GM12878 (cell line): Measurements from ENCODE around the gene ZNF160.

Experiments
- ATF7 ChIP-seq: fragments of 450-650 bp; IDR thresholded peaks from 2 replicates; pipeline ENCODE4 v1.6.1; 2016; ENCODE audit warnings: low read depth, mild to moderate bottlenecking
- PAX5 ChIP-seq: IDR thresholded peaks from 2 replicates; pipeline ENCODE4 v1.6.1; 2011; ENCODE audit warnings: low read depth, low read length, borderline replicate concordance
- POLR2A ChIP-seq: IDR thresholded peaks from 2 replicates; pipeline ENCODE4 v1.6.1; 2011; ENCODE audit warnings: low read depth, mild to moderate bottlenecking, low read length
- RCOR1 ChIP-seq: conservative IDR thresholded peaks from 2 replicates; pipeline ENCODE4 v1.6.1; 2012; ENCODE audit warnings: low read depth, low read length, improper control_type of control experiment
- ZBED1 ChIP-seq: IDR thresholded peaks from 2 replicates; pipeline ENCODE4 v1.6.1; 2016; ENCODE audit warnings: borderline replicate concordance
- TF ChIP-seq, protein P1 (sequence below): IDR thresholded peaks from 2 replicates; pipeline ENCODE4 v1.6.1; 2012; ENCODE audit warnings: mild to moderate bottlenecking, low read depth, low read length

DNA sequence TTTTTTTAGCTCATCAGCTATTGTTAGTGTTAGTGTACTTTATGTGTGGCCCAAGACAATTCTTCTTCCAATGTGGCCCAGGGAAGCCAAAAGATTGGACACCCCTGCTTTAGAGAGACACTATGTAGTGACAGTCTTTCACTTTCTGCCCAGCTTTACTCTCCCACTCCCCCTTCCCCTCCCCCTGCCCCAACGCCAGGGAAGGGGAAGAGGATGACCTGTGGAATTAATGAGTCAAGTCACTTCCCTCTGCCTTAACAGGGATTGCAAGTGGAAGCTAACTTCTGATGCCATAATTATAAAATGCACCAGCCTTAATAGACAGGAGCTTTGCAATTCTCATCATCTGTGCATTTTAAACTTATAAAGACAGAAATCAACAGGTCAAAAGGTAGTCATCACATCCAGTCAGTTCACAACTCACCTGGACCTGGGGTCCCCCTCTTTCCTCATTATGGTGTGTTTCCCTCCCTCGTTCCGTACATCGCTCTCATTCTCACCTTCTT is 27.9 kb upstream of the ZNF160 start:
- TF ChIP-seq PAX5 = no peak
- no peak for TF ChIP-seq POLR2A
- TF ChIP-seq ATF7 = no peak
- no peak for TF ChIP-seq ZBED1
- no peak for TF ChIP-seq RCOR1
- TF ChIP-seq, protein P1, sequence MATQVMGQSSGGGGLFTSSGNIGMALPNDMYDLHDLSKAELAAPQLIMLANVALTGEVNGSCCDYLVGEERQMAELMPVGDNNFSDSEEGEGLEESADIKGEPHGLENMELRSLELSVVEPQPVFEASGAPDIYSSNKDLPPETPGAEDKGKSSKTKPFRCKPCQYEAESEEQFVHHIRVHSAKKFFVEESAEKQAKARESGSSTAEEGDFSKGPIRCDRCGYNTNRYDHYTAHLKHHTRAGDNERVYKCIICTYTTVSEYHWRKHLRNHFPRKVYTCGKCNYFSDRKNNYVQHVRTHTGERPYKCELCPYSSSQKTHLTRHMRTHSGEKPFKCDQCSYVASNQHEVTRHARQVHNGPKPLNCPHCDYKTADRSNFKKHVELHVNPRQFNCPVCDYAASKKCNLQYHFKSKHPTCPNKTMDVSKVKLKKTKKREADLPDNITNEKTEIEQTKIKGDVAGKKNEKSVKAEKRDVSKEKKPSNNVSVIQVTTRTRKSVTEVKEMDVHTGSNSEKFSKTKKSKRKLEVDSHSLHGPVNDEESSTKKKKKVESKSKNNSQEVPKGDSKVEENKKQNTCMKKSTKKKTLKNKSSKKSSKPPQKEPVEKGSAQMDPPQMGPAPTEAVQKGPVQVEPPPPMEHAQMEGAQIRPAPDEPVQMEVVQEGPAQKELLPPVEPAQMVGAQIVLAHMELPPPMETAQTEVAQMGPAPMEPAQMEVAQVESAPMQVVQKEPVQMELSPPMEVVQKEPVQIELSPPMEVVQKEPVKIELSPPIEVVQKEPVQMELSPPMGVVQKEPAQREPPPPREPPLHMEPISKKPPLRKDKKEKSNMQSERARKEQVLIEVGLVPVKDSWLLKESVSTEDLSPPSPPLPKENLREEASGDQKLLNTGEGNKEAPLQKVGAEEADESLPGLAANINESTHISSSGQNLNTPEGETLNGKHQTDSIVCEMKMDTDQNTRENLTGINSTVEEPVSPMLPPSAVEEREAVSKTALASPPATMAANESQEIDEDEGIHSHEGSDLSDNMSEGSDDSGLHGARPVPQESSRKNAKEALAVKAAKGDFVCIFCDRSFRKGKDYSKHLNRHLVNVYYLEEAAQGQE = no peak
